H7 (cell line): ENCODE measurements around the gene ARL5B. TPM values are rescaled to one million over a fixed set of nuclear protein-coding genes. Genes with fewer than 3 reads are reported as not detected.
"Not testable (repeated sequence)": the region's sequence is repeated elsewhere in the genome, so short reads cannot be mapped to it uniquely, and the experiment has no call there.

Experiments used
- DNase-seq: peaks from one replicate; pipeline ENCODE4 v3.0.0; 2012
- H3K27me3 ChIP-seq: 2 replicates; pipeline ENCODE4 v1.6.0; 2011; ENCODE audit warnings: mild to moderate bottlenecking, low read length; ENCODE audit not compliant: control insufficient read depth, insufficient read depth
- H3K36me3 ChIP-seq: replicated peaks from 2 replicates; pipeline ENCODE4 v1.5.1; 2011; ENCODE audit warnings: low read length; ENCODE audit not compliant: control insufficient read depth, insufficient read depth
- H3K4me3 ChIP-seq: 2 replicates; pipeline ENCODE4 v1.5.1; 2011; ENCODE audit warnings: low read depth, mild to moderate bottlenecking, control low read depth, low read length, moderate library complexity; ENCODE audit not compliant: insufficient read depth
- total RNA-seq: library from RNA; depleted of rRNA; stranded (reverse); fragments of >200 nt; shearing (Covaris generic); gene quantifications from 2 replicates; pipeline ENCODE4 v1.2.3, GENCODE V29; 2014; rRNA removed

Gene ARL5B
- 35.3 and 46.6 TPM in 2 replicates for total RNA-seq

- H3K27me3 ChIP-seq = no peaks in the 10 kb centered on the region
- DNase-seq = peak; percentile 95
- peak within 1 kb of the TSS; percentile 89 for H3K4me3 ChIP-seq
- H3K36me3 ChIP-seq = no peaks in the 10 kb centered on the region
Measured at GRCh38 chr10:18659125-18659818, at the start of gene ARL5B. TSS of gene ARL5B (plus strand) at chr10:18659431. CDS start at chr10:18659638, 207 bp downstream.

GRCh38 chr10:18610517-18610916, 48.7 kb upstream of the ARL5B start:
- H3K36me3 ChIP-seq = peaks cover 1% of the 10 kb centered on the region
- H3K4me3 ChIP-seq = no peak overlapping the region
- no peaks in the 10 kb centered on the region for H3K27me3 ChIP-seq
- DNase-seq = no peak

- H3K27me3 ChIP-seq = no peaks in the 10 kb centered on the region
- H3K36me3 ChIP-seq = peaks cover 1% of the 10 kb centered on the region
- no peak for DNase-seq
- no peak overlapping the region for H3K4me3 ChIP-seq
Measured at GRCh38 chr10:18611168-18611567, 48.1 kb upstream of the ARL5B start.

GRCh38 chr10:18615618-18616017, 43.6 kb upstream of the ARL5B start:
- 0 out of 2 replicates have a peak, but pooled peaks cover 1% of the 10 kb centered on the region for H3K36me3 ChIP-seq
- H3K27me3 ChIP-seq = no peaks in the 10 kb centered on the region
- no peak for DNase-seq
- no peak overlapping the region for H3K4me3 ChIP-seq

- Histone ChIP-seq H3K27me3 (no peaks in the 10 kb centered on the region), H3K36me3 (0 out of 2 replicates have a peak, but pooled peaks cover 1% of the 10 kb centered on the region), H3K4me3 (no peak overlapping the region)
- no peak for DNase-seq
Measured at GRCh38 chr10:18616337-18616736, 42.9 kb upstream of the ARL5B start.

GRCh38 chr10:18619016-18619415, 40.2 kb upstream of the ARL5B start:
- H3K4me3 ChIP-seq = no peak overlapping the region
- no peak for DNase-seq
- peaks cover 2% of the 10 kb centered on the region for H3K36me3 ChIP-seq
- no peaks in the 10 kb centered on the region for H3K27me3 ChIP-seq

- H3K4me3 ChIP-seq = no peak overlapping the region
- peaks cover 2% of the 10 kb centered on the region for H3K36me3 ChIP-seq
- no peak for DNase-seq
- no peaks in the 10 kb centered on the region for H3K27me3 ChIP-seq
Measured at GRCh38 chr10:18620856-18621255, 38.4 kb upstream of the ARL5B start.

GRCh38 chr10:18623671-18624070, 35.6 kb upstream of the ARL5B start:
- DNase-seq = not testable (repeated sequence)

GRCh38 chr10:18625886-18626285, 33.3 kb upstream of the ARL5B start:
- peaks cover 2% of the 10 kb centered on the region for H3K36me3 ChIP-seq
- no peak overlapping the region for H3K4me3 ChIP-seq
- DNase-seq = no peak
- H3K27me3 ChIP-seq = no peaks in the 10 kb centered on the region

More at GRCh38 chr10:18623671-18624070, 35.6 kb upstream of the ARL5B start:
- not testable (repeated sequence) for H3K27me3 ChIP-seq, H3K36me3 ChIP-seq, H3K4me3 ChIP-seq

- peak overlapping the region; percentile 35 for H3K4me3 ChIP-seq
- H3K36me3 ChIP-seq, DNase-seq, H3K27me3 ChIP-seq: not testable (repeated sequence)
Measured at GRCh38 chr10:18627452-18628018, 31.7 kb upstream of the ARL5B start.

GRCh38 chr10:18632500-18632899, 26.7 kb upstream of the ARL5B start:
- not testable (repeated sequence) for DNase-seq, H3K27me3 ChIP-seq, H3K4me3 ChIP-seq, H3K36me3 ChIP-seq

GRCh38 chr10:18635995-18636394, 23.2 kb upstream of the ARL5B start:
- DNase-seq = no peak
- H3K27me3 ChIP-seq = no peaks in the 10 kb centered on the region
- H3K36me3 ChIP-seq = no peaks in the 10 kb centered on the region
- H3K4me3 ChIP-seq = no peak overlapping the region

GRCh38 chr10:18637400-18637799, 21.8 kb upstream of the ARL5B start:
- not testable (repeated sequence) for H3K4me3 ChIP-seq, DNase-seq, H3K27me3 ChIP-seq, H3K36me3 ChIP-seq

- not testable (repeated sequence) for H3K27me3 ChIP-seq
Measured at GRCh38 chr10:18639719-18640118, 19.5 kb upstream of the ARL5B start.

GRCh38 chr10:18647151-18647550, 12.1 kb upstream of the ARL5B start:
- Histone ChIP-seq H3K27me3 (no peaks in the 10 kb centered on the region), H3K36me3 (no peaks in the 10 kb centered on the region), H3K4me3 (no peak overlapping the region)
- DNase-seq = no peak

More at GRCh38 chr10:18639719-18640118, 19.5 kb upstream of the ARL5B start:
- not testable (repeated sequence) for H3K4me3 ChIP-seq, DNase-seq, H3K36me3 ChIP-seq
